Activated naive CD8-positive, alpha-beta T cell treated with anti-CD3 and anti-CD28 coated beads, Interleukin-2, amount 50 U/mL, for 24 hours (primary cell): ENCODE data around the gene MYO1E.

ENCODE experiments used
- ATAC-seq: fragments of 150-1000 bp; cut with Tn5 transposase; one replicate; pipeline ENCODE4 v1.10.0; 2021
- DNase-seq: peaks from one replicate; pipeline ENCODE4 v3.0.0; 2021
- H3K27ac Mint-ChIP-seq: one replicate; pipeline ENCODE4 v1.8.0; 2021; ENCODE audit warnings: mild to moderate bottlenecking, mixed read lengths
- H3K27me3 Mint-ChIP-seq: one replicate; pipeline ENCODE4 v1.8.0; 2021; ENCODE audit warnings: mixed read lengths
- H3K36me3 Mint-ChIP-seq: one replicate; pipeline ENCODE4 v1.8.0; 2021; ENCODE audit warnings: low read depth, mixed read lengths
- H3K4me1 Mint-ChIP-seq: one replicate; pipeline ENCODE4 v1.8.0; 2021; ENCODE audit warnings: mixed read lengths
- H3K4me3 Mint-ChIP-seq: one replicate; pipeline ENCODE4 v1.8.0; 2021; ENCODE audit warnings: mild to moderate bottlenecking, moderate library complexity, mixed read lengths
- H3K9me3 Mint-ChIP-seq: one replicate; pipeline ENCODE4 v1.8.0; 2021; ENCODE audit warnings: mixed read lengths

MYO1E gene

GRCh38 chr15:59373215-59373614 lies 544 bp upstream of the MYO1E start:
- peaks cover 43% of the 10 kb centered on the region for H3K27me3 Mint-ChIP-seq
- H3K4me1 Mint-ChIP-seq, result peaks cover 30% of the 10 kb centered on the region
- no peak for DNase-seq
- H3K9me3 Mint-ChIP-seq, result no peaks in the 10 kb centered on the region
- H3K4me3 Mint-ChIP-seq, result peak overlapping the region; percentile 90
- no peak overlapping the region for H3K27ac Mint-ChIP-seq
- ATAC-seq, result no peak
- peaks cover 6% of the 10 kb centered on the region for H3K36me3 Mint-ChIP-seq

DNA sequence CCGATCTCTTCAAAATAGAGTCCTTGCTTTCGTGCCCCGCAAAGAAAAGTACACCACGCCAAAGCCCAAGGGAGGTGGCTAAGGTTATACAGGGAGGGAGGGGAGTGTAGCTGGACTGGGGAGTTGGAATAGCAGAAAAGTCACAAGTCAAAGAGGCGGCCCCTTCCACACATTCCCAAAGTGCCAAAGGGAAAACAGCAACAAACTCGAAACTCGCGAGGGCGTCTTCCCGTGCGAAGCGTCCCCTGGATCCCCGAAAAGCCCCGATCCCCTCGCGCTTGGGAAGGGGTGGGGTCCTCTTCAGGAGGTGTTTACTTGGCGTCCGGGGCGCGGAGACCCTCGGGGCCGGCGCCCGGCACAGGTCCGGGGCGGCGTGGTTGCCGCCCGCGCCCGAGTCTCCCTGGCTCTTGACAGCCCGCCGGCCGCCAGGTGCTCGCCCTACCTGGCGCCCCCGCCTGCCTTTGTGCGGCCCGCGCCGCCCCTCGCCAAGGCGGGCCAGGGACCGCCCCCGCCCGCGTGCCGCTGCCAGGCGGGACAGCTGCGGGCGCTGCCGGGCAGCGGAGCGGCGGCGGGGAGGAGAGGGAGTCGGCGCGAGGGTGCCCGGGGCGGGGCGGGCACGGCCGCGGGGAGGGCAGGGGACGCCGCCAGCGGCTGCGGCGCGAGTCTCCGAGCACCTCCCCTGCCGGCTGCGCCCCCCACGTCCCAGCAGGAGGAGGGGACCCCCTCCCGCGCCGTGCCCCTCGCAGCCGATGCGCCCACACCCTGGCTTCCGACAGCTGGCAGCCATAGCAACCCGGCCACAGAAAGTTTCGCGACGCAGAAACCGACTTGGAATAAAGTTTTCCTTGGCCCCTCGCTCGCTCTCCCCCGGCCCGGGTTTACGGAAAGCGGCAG lies 966 bp downstream of the MYO1E start:
- H3K4me1 Mint-ChIP-seq, result peaks cover 30% of the 10 kb centered on the region

GRCh38 chr15:59369597-59369996 lies 3.1 kb downstream of the MYO1E start:
- Mint-ChIP-seq H3K27me3 (peaks cover 39% of the 10 kb centered on the region), H3K4me3 (peak overlapping the region; percentile 88), H3K36me3 (peaks cover 6% of the 10 kb centered on the region), H3K4me1 (peaks cover 32% of the 10 kb centered on the region), H3K27ac (no peak overlapping the region), H3K9me3 (no peaks in the 10 kb centered on the region)
- DNase-seq, result no peak
- ATAC-seq, result no peak

More for the DNA sequence above, 966 bp downstream of the MYO1E start:
- DNase-seq (peak; percentile 39), ATAC-seq (peak; percentile 27)
- H3K9me3 Mint-ChIP-seq, result no peaks in the 10 kb centered on the region
- H3K4me3 Mint-ChIP-seq, result peak overlapping the region; percentile 90
- peaks cover 43% of the 10 kb centered on the region for H3K27me3 Mint-ChIP-seq
- peaks cover 6% of the 10 kb centered on the region for H3K36me3 Mint-ChIP-seq
- peak overlapping the region; percentile 87 for H3K27ac Mint-ChIP-seq

DNA sequence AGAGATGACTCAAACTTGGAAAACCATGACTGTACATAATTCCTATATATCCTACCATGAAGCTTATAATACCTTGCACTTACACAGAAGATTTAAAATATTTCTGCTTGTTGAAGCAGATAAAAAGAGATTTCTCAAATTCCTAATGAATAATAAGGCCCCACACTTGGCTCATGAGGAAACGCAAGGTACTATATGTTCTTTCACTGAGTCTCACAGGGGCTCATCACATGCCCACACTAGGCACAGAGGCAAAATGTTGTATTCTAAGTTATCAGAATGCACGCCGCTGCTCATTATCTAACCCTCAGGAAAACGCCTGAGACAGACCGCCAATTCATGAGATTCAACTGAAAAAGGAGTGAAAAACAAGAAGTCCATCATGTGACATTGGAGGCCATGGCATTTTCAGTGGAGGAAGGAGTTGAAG lies 5.6 kb downstream of the MYO1E start:
- Mint-ChIP-seq H3K4me1 (peaks cover 24% of the 10 kb centered on the region), H3K27ac (no peak overlapping the region), H3K27me3 (peaks cover 21% of the 10 kb centered on the region), H3K36me3 (peaks cover 4% of the 10 kb centered on the region), H3K4me3 (no peak overlapping the region), H3K9me3 (no peaks in the 10 kb centered on the region)
- ATAC-seq (no peak), DNase-seq (no peak)

DNA sequence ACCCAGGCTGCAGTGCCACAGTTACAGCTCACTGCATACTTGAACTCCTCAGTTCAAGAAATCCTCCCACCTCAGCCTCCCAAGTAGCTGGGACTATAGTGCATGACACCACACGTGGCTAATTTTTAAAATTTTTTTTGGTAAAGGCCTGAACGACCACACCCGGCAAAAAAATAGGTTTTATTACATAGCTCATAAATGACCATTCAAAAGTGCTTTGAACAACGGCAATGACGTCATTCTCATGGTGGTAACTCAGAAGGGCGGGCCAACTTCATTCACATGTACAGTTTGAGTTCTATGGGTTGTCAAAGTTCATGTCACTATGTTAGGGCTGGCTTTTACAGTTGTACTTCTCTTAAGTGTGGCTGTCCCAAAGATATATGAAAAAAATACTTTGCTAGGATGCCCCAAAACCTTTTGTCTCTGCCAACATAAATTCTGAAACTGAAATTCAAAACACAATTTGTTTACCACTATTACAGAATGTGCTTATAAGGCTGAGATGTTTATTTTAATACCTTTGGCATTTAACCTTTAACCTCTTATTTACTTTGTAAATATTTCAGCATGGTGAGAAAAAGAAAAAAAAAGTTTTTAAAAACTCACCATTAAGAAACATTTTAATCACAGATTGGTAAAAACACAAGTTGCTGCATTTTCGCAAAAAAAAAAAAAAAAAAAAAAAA lies 6.2 kb downstream of the MYO1E start:
- Mint-ChIP-seq H3K27ac (no peak overlapping the region), H3K4me1 (peaks cover 24% of the 10 kb centered on the region), H3K4me3 (no peak overlapping the region), H3K36me3 (peaks cover 4% of the 10 kb centered on the region), H3K27me3 (peaks cover 21% of the 10 kb centered on the region), H3K9me3 (no peaks in the 10 kb centered on the region)
- ATAC-seq, result no peak
- DNase-seq, result no peak

DNA sequence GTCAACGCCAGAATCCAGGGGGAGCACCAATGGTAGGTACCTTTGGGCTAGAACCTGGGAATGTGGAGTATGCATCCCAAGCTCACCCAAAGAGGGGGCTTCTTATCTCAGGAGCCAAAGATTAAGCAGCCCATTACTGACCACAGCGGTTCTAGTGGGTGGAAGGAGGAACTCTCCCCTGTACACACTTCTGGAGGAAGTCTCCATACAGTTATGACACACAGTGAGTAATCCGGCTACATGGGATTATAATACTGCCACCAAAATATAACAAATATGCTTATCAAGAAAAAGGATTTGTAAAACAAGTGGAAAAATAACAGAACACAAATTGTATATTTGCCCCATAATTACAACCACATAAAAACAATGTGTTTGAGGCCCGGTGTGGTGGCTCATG lies 8.4 kb downstream of the MYO1E start:
- Mint-ChIP-seq H3K27me3 (peaks cover 5% of the 10 kb centered on the region), H3K9me3 (no peaks in the 10 kb centered on the region), H3K27ac (no peak overlapping the region), H3K4me3 (no peak overlapping the region), H3K36me3 (no peaks in the 10 kb centered on the region), H3K4me1 (peaks cover 5% of the 10 kb centered on the region)
- no peak for DNase-seq
- no peak for ATAC-seq

DNA sequence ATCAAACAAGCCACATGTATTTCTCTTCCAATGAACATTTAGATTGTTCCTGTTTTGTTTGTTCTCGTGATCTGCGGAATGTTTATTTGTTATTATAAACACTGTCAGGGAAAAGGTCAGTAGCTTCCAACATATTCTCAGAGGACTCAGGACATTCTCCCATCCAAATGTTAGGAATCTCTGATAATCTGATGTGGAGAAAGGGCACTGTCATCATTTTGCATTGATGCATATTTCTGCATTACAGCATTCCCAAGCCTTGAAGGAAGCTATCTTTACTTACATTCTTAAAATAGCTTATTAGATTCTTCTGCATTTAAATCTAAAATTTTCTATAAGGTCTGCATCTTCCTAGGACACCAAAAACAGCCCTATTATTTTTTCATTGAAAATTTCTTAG lies 10.3 kb downstream of the MYO1E start:
- peaks cover 2% of the 10 kb centered on the region for H3K27me3 Mint-ChIP-seq
- no peak overlapping the region for H3K27ac Mint-ChIP-seq
- H3K4me1 Mint-ChIP-seq, result peaks cover 2% of the 10 kb centered on the region

DNA sequence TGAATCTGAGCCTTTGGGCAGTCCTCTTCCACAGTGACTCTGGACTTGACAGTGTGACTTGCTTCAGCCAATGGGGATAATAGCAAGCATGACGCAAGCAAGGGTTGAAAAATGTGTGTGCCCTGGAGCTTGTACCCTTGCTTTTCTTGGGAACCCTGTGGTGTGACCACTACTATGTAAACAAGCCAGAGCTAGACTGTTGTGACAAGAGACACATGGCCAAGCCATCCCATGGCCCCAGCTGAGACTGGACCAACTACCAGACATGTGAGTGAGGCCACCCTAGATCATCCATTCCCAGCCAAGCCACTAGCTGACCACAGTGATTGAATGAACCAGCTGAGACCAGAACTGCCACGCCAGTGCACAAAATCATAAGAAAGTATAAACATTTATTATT lies 11.8 kb downstream of the MYO1E start:
- no peak for DNase-seq
- no peak overlapping the region for H3K27ac Mint-ChIP-seq
- H3K36me3 Mint-ChIP-seq, result no peaks in the 10 kb centered on the region
- no peak overlapping the region for H3K4me3 Mint-ChIP-seq
- no peaks in the 10 kb centered on the region for H3K4me1 Mint-ChIP-seq
- H3K9me3 Mint-ChIP-seq, result no peaks in the 10 kb centered on the region
- no peak for ATAC-seq
- H3K27me3 Mint-ChIP-seq, result peaks cover 2% of the 10 kb centered on the region

More for the DNA sequence above, 10.3 kb downstream of the MYO1E start:
- Mint-ChIP-seq H3K36me3 (no peaks in the 10 kb centered on the region), H3K4me3 (no peak overlapping the region), H3K9me3 (no peaks in the 10 kb centered on the region)
- no peak for DNase-seq
- no peak for ATAC-seq

- no peak for ATAC-seq
- Mint-ChIP-seq H3K9me3 (no peaks in the 10 kb centered on the region), H3K36me3 (no peaks in the 10 kb centered on the region), H3K4me1 (peaks cover 5% of the 10 kb centered on the region), H3K4me3 (no peak overlapping the region), H3K27me3 (peaks cover 2% of the 10 kb centered on the region), H3K27ac (no peak overlapping the region)
- no peak for DNase-seq
Measured at GRCh38 chr15:59360305-59360704, 12.4 kb downstream of the MYO1E start.

DNA sequence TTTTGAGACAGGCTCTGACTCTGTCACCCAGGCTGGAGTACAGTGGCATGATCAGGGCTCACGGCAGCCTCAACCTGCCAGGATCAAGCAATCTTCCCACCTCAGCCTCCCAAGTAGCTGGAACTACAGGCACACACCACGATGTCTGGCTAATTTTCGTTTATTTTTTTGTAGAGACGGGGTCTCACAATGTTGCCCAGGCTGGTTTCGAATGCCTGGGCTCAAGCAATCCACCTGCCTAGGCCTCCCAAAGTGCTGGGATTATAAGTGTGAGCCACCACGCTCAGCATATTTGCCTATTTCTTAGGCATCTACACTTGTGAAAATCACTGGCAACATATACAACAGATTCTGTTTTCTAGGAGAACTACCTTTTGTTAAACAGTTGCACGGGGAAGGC lies 16.9 kb downstream of the MYO1E start:
- DNase-seq (no peak), ATAC-seq (no peak)
- H3K27ac Mint-ChIP-seq, result no peak overlapping the region
- H3K27me3 Mint-ChIP-seq, result peaks cover 5% of the 10 kb centered on the region
- H3K9me3 Mint-ChIP-seq, result no peaks in the 10 kb centered on the region
- H3K36me3 Mint-ChIP-seq, result no peaks in the 10 kb centered on the region
- peaks cover 41% of the 10 kb centered on the region for H3K4me1 Mint-ChIP-seq
- no peak overlapping the region for H3K4me3 Mint-ChIP-seq

DNA sequence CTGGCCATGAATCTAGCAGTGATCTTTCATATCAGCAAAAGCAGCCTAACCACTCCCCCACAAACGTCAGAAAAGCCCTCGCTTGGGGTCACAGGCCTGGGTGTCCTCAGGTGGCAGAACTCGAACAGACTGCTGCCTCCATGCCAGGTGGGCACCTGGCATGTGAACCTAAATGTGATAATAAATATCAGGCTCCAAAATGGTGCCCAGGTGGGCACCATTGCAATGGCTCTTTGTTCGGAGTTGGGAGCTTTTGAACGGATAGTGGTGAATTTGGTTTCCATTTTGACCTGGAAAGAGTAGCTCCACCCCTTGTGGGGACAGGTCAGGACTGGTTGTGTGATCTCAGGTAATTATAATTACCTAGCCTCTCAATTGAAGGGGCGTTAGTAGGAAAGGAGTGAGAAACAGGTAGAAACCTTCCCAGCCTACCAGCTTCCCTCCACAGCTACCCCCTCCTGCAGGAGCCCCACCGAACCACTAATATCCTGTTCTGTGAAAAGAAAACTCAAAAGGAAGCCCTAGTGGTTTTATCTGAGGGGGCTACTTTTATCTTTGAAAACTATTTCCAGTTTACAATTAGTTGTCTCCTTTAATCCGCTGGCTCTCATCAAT lies 18.1 kb downstream of the MYO1E start:
- H3K27me3 Mint-ChIP-seq, result peaks cover 5% of the 10 kb centered on the region
- peak overlapping the region; percentile 30 for H3K4me3 Mint-ChIP-seq
- H3K4me1 Mint-ChIP-seq, result peaks cover 53% of the 10 kb centered on the region
- no peak for ATAC-seq
- peak overlapping the region; percentile 3 for H3K27ac Mint-ChIP-seq
- no peak for DNase-seq
- peaks cover 2% of the 10 kb centered on the region for H3K36me3 Mint-ChIP-seq
- H3K9me3 Mint-ChIP-seq, result no peaks in the 10 kb centered on the region

GRCh38 chr15:59353994-59354416 lies 18.7 kb downstream of the MYO1E start:
- peaks cover 54% of the 10 kb centered on the region for H3K4me1 Mint-ChIP-seq

GRCh38 chr15:59352683-59353082 lies 20.0 kb downstream of the MYO1E start:
- H3K36me3 Mint-ChIP-seq, result peaks cover 2% of the 10 kb centered on the region
- H3K4me3 Mint-ChIP-seq, result no peak overlapping the region
- peaks cover 57% of the 10 kb centered on the region for H3K4me1 Mint-ChIP-seq
- no peak for DNase-seq
- H3K27ac Mint-ChIP-seq, result no peak overlapping the region
- no peak for ATAC-seq
- peaks cover 2% of the 10 kb centered on the region for H3K27me3 Mint-ChIP-seq
- H3K9me3 Mint-ChIP-seq, result no peaks in the 10 kb centered on the region

More at GRCh38 chr15:59353994-59354416, 18.7 kb downstream of the MYO1E start:
- Mint-ChIP-seq H3K4me3 (peak overlapping the region; percentile 30), H3K36me3 (peaks cover 2% of the 10 kb centered on the region), H3K27me3 (peaks cover 5% of the 10 kb centered on the region), H3K27ac (peak overlapping the region; percentile 73), H3K9me3 (no peaks in the 10 kb centered on the region)
- DNase-seq (no peak), ATAC-seq (no peak)

GRCh38 chr15:59352189-59352588 lies 20.5 kb downstream of the MYO1E start:
- peaks cover 57% of the 10 kb centered on the region for H3K4me1 Mint-ChIP-seq

GRCh38 chr15:59350421-59350732 lies 22.3 kb downstream of the MYO1E start:
- ATAC-seq, result no peak
- H3K36me3 Mint-ChIP-seq, result peaks cover 2% of the 10 kb centered on the region
- no peak for DNase-seq
- H3K4me3 Mint-ChIP-seq, result peak overlapping the region; percentile 57
- peak overlapping the region; percentile 84 for H3K27ac Mint-ChIP-seq
- H3K27me3 Mint-ChIP-seq, result peaks cover 2% of the 10 kb centered on the region
- H3K4me1 Mint-ChIP-seq, result peaks cover 55% of the 10 kb centered on the region
- no peaks in the 10 kb centered on the region for H3K9me3 Mint-ChIP-seq

More at GRCh38 chr15:59352189-59352588, 20.5 kb downstream of the MYO1E start:
- no peak overlapping the region for H3K4me3 Mint-ChIP-seq
- H3K36me3 Mint-ChIP-seq, result peaks cover 2% of the 10 kb centered on the region
- DNase-seq, result no peak
- no peak overlapping the region for H3K27ac Mint-ChIP-seq
- ATAC-seq, result no peak
- peaks cover 2% of the 10 kb centered on the region for H3K27me3 Mint-ChIP-seq
- H3K9me3 Mint-ChIP-seq, result no peaks in the 10 kb centered on the region
